ENCODE results near the gene ABLIM2.

Gene ABLIM2

GRCh38 chr4:8077181-8078108 is 81.2 kb downstream of the ABLIM2 start:
- H2AFZ ChIP-seq (ENCODE audit: low read length, unreplicated experiment) = no peak overlapping the region
- no peaks in the 10 kb centered on the region for H3K36me3 ChIP-seq (ENCODE audit: insufficient read depth, low read length)
- no peak overlapping the region for H3K27ac ChIP-seq (ENCODE audit: low read depth, low read length)
- peaks cover 62% of the 10 kb centered on the region for H3K27me3 ChIP-seq (ENCODE audit: insufficient read depth, low read length)
- H3K4me3 ChIP-seq (ENCODE audit: low read depth, low read length) = no peak overlapping the region
- peaks cover 6% of the 10 kb centered on the region for H3K4me1 ChIP-seq (ENCODE audit: control insufficient read depth, insufficient read depth, low read length, unreplicated experiment)
- no peaks in the 10 kb centered on the region for H3K79me2 ChIP-seq (ENCODE audit: control insufficient read depth, insufficient read depth, low read length, unreplicated experiment)

DNA sequence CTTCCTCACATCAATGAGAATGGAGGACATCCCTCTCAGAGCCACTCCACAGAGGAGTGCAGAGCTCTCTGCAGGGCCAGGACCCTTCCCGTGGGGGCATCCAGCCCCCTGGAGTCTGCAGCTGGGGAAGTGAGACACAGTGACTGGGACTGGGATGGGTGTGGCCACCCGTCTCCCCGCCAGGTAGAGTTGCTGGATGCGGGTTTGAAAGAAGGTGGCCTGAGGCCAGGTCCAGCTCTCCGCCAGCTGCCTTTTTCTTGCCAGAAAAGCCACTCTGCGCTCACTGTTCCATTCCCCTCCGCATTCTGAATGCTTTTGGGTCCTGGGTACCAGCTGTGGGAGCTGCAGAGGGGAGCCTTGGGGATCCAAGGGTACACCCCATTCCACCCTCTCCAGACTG is 82.6 kb downstream of the ABLIM2 start:
- Histone ChIP-seq H3K27ac (ENCODE audit: low read depth, low read length) (no peak overlapping the region), H3K36me3 (ENCODE audit: insufficient read depth, low read length) (no peaks in the 10 kb centered on the region), H3K4me1 (ENCODE audit: control insufficient read depth, insufficient read depth, low read length, unreplicated experiment) (peaks cover 6% of the 10 kb centered on the region), H2AFZ (ENCODE audit: low read length, unreplicated experiment) (no peak overlapping the region), H3K27me3 (ENCODE audit: insufficient read depth, low read length) (peaks cover 63% of the 10 kb centered on the region), H3K79me2 (ENCODE audit: control insufficient read depth, insufficient read depth, low read length, unreplicated experiment) (no peaks in the 10 kb centered on the region), H3K4me3 (ENCODE audit: low read depth, low read length) (no peak overlapping the region)

- Histone ChIP-seq H3K27ac (ENCODE audit: low read depth, low read length) (no peak overlapping the region), H3K36me3 (ENCODE audit: insufficient read depth, low read length) (no peaks in the 10 kb centered on the region), H3K4me3 (ENCODE audit: low read depth, low read length) (no peak overlapping the region), H3K27me3 (ENCODE audit: insufficient read depth, low read length) (peaks cover 68% of the 10 kb centered on the region), H2AFZ (ENCODE audit: low read length, unreplicated experiment) (no peak overlapping the region), H3K4me1 (ENCODE audit: control insufficient read depth, insufficient read depth, low read length, unreplicated experiment) (no peaks in the 10 kb centered on the region), H3K79me2 (ENCODE audit: control insufficient read depth, insufficient read depth, low read length, unreplicated experiment) (no peaks in the 10 kb centered on the region)
These were observed 85.3 kb downstream of the ABLIM2 start for GRCh38 chr4:8073206-8073863.

DNA sequence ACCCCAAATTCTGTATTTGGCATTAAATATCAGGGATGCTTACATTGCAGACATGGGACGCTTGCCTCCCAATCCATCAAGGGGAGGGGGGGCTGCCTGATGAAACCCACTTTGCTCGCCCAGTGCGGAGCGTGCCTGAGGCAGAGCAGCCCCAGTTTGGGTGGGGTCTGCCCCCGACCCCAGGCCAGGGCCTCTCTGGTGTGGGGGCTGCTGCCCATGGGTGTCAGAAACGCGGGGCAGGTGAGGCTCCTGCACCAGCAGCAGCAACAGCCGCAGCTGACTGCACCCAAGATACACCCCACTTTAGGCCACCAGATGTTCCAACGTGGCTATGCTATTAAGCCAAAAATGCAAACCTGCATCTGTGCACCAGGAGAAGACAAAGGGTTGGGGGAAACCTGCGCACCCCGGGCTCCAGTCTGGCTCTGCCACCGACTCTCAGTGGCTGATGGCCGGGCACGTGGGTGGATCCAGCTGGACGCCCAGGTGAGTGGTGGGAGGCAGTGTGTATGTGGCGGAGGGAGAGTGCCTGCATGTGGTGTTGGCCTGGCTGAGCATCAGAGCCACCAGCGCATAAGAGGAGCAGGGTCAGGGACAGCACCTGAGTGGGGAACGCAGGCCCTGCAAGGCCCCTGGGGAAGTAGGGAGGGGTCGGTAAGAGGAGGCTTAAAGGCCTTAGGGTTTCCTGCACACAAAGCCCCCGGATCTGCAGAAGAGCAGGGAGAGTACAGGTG is 86.2 kb downstream of the ABLIM2 start:
- H3K27me3 ChIP-seq (ENCODE audit: insufficient read depth, low read length) = peaks cover 74% of the 10 kb centered on the region
- H3K4me3 ChIP-seq (ENCODE audit: low read depth, low read length) = no peak overlapping the region
- no peaks in the 10 kb centered on the region for H3K79me2 ChIP-seq (ENCODE audit: control insufficient read depth, insufficient read depth, low read length, unreplicated experiment)
- no peaks in the 10 kb centered on the region for H3K36me3 ChIP-seq (ENCODE audit: insufficient read depth, low read length)
- no peaks in the 10 kb centered on the region for H3K4me1 ChIP-seq (ENCODE audit: control insufficient read depth, insufficient read depth, low read length, unreplicated experiment)
- H2AFZ ChIP-seq (ENCODE audit: low read length, unreplicated experiment) = no peak overlapping the region
- no peak overlapping the region for H3K27ac ChIP-seq (ENCODE audit: low read depth, low read length)

GRCh38 chr4:8071766-8072165 is 86.8 kb downstream of the ABLIM2 start:
- Histone ChIP-seq H3K27ac (ENCODE audit: low read depth, low read length) (no peak overlapping the region), H3K36me3 (ENCODE audit: insufficient read depth, low read length) (no peaks in the 10 kb centered on the region), H3K79me2 (ENCODE audit: control insufficient read depth, insufficient read depth, low read length, unreplicated experiment) (no peaks in the 10 kb centered on the region), H3K4me1 (ENCODE audit: control insufficient read depth, insufficient read depth, low read length, unreplicated experiment) (no peaks in the 10 kb centered on the region), H3K4me3 (ENCODE audit: low read depth, low read length) (no peak overlapping the region), H2AFZ (ENCODE audit: low read length, unreplicated experiment) (no peak overlapping the region), H3K27me3 (ENCODE audit: insufficient read depth, low read length) (peaks cover 74% of the 10 kb centered on the region)

- no peak overlapping the region for H2AFZ ChIP-seq (ENCODE audit: low read length, unreplicated experiment)
- H3K4me1 ChIP-seq (ENCODE audit: control insufficient read depth, insufficient read depth, low read length, unreplicated experiment) = no peaks in the 10 kb centered on the region
- H3K27ac ChIP-seq (ENCODE audit: low read depth, low read length) = no peak overlapping the region
- H3K27me3 ChIP-seq (ENCODE audit: insufficient read depth, low read length) = peaks cover 71% of the 10 kb centered on the region
- H3K79me2 ChIP-seq (ENCODE audit: control insufficient read depth, insufficient read depth, low read length, unreplicated experiment) = no peaks in the 10 kb centered on the region
- no peak overlapping the region for H3K4me3 ChIP-seq (ENCODE audit: low read depth, low read length)
- H3K36me3 ChIP-seq (ENCODE audit: insufficient read depth, low read length) = no peaks in the 10 kb centered on the region
These were observed 87.6 kb downstream of the ABLIM2 start for GRCh38 chr4:8070736-8071718.

- Histone ChIP-seq H3K27me3 (ENCODE audit: insufficient read depth, low read length) (peaks cover 73% of the 10 kb centered on the region), H3K4me3 (ENCODE audit: low read depth, low read length) (no peak overlapping the region), H2AFZ (ENCODE audit: low read length, unreplicated experiment) (no peak overlapping the region), H3K36me3 (ENCODE audit: insufficient read depth, low read length) (no peaks in the 10 kb centered on the region), H3K4me1 (ENCODE audit: control insufficient read depth, insufficient read depth, low read length, unreplicated experiment) (no peaks in the 10 kb centered on the region), H3K79me2 (ENCODE audit: control insufficient read depth, insufficient read depth, low read length, unreplicated experiment) (no peaks in the 10 kb centered on the region), H3K27ac (ENCODE audit: low read depth, low read length) (no peak overlapping the region)
These were observed 89.4 kb downstream of the ABLIM2 start for GRCh38 chr4:8069102-8069752.

- H3K36me3 ChIP-seq (ENCODE audit: insufficient read depth, low read length) = no peaks in the 10 kb centered on the region
- H3K4me3 ChIP-seq (ENCODE audit: low read depth, low read length) = no peak overlapping the region
- peaks cover 75% of the 10 kb centered on the region for H3K27me3 ChIP-seq (ENCODE audit: insufficient read depth, low read length)
- no peak overlapping the region for H2AFZ ChIP-seq (ENCODE audit: low read length, unreplicated experiment)
- H3K27ac ChIP-seq (ENCODE audit: low read depth, low read length) = no peak overlapping the region
- H3K4me1 ChIP-seq (ENCODE audit: control insufficient read depth, insufficient read depth, low read length, unreplicated experiment) = no peaks in the 10 kb centered on the region
- no peaks in the 10 kb centered on the region for H3K79me2 ChIP-seq (ENCODE audit: control insufficient read depth, insufficient read depth, low read length, unreplicated experiment)
These were observed 90.4 kb downstream of the ABLIM2 start for GRCh38 chr4:8067945-8068896.

Measured in ACC112 (cell line).